ENCODE results near the gene TMIE.

TMIE gene

DNA sequence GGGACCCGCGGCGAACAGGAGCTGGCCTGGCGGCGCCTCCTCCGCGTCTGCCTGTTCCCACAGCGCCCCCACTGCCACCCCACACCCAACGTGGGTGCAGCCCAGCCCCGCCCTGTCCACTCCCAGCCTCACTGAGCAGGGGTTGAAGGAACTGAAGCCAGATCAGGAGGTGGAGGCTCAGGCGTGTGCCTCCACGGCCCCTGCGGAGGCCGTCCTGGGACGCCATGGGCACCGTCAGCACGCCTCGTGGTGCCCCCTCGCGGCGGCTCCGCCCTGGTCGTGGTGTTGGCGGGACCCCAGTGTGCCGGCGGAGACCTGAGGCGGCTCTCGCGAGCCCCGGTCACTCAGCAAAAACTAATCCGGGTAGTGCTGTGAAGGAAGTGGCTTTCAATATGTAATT, 55.5 kb downstream of the TMIE start:
- H3K4me2 ChIP-seq: no peak overlapping the region
- no peaks in the 10 kb centered on the region for H3K9me3 ChIP-seq
- no peak overlapping the region for H3K27ac ChIP-seq
- no peaks in the 10 kb centered on the region for H3K36me3 ChIP-seq
- H4K20me1 ChIP-seq: no peaks in the 10 kb centered on the region
- TF ChIP-seq Cebpa-rat (IDR thresholded peaks at IDR 0.05): no peak
- no peaks in the 10 kb centered on the region for H3K4me1 ChIP-seq
- H3K4me3 ChIP-seq: no peak overlapping the region
- no peak overlapping the region for H3K9ac ChIP-seq
- no peaks in the 10 kb centered on the region for H3K27me3 ChIP-seq

DNA sequence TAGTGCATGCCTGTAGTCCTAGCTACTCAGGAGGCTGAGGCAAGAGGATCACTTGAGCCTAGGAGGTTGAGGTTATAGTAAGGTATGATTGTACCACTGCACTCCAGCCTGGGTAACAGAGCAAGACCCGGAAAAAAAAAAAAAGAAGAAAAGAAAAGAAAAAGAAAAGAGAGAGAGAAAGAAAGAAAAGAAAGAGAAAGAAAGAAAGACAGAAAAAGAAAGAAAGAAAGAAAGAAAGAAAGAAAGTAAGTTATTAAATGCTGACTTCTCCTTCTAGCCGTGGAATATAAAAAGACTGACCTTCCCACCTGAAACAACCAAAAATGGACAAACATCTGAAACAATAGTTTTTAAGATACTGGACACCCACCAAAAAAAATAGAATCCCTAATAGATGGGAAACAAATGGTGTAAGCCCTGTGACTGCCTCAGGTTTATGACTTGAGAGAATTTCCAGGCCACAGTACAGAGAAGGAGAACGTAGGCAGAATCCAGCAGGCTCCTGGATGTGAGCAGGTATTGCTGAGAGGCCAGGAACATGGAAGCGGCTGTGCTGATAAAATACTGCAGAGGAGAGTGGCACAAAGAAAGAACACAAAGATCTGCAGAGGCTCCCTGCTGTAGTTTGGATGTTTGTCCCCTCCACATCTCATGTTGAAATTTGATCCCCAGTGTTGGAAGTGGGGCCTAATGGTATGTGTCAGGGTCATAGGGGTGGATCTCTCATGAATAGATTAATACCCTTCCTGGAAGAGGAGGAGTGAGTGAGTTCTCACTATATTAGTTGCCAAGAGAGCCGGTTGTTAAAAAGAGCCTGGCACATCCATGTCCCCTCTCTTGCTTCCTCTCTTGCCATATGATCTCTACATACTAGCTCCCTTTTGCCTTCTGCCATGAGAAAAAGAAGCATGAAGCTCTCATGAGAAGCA, 58.3 kb downstream of the TMIE start:
- TF ChIP-seq Cebpa-rat (IDR thresholded peaks at IDR 0.05): no peak
- Histone ChIP-seq H4K20me1 (no peaks in the 10 kb centered on the region), H3K4me3 (no peak overlapping the region), H3K4me1 (no peaks in the 10 kb centered on the region), H3K36me3 (no peaks in the 10 kb centered on the region), H3K9ac (no peak overlapping the region), H3K9me3 (peaks cover 15% of the 10 kb centered on the region), H3K27me3 (no peaks in the 10 kb centered on the region), H3K27ac (no peak overlapping the region), H3K4me2 (no peak overlapping the region)
